C4-2B (cell line): Measurements from ENCODE around the gene GOLT1A.

ENCODE experiments used
- H3K27ac ChIP-seq: fragments of 450-650 bp; 2 replicates; pipeline ENCODE4 v1.5.1; 2017
- ZFX ChIP-seq: fragments of 450-650 bp; IDR thresholded peaks from 2 replicates; pipeline ENCODE4 v1.6.1; 2017
- TF ChIP-seq, protein P1 (sequence below): fragments of 450-650 bp; conservative IDR thresholded peaks from 2 replicates; pipeline ENCODE4 v1.5.1; 2017; ENCODE audit warnings: mild to moderate bottlenecking

GOLT1A gene

GRCh38 chr1:204259782-204260181, 46.0 kb upstream of the GOLT1A start:
- H3K27ac ChIP-seq, result no peak overlapping the region
- TF ChIP-seq ZFX, result no peak
- TF ChIP-seq, protein P1, sequence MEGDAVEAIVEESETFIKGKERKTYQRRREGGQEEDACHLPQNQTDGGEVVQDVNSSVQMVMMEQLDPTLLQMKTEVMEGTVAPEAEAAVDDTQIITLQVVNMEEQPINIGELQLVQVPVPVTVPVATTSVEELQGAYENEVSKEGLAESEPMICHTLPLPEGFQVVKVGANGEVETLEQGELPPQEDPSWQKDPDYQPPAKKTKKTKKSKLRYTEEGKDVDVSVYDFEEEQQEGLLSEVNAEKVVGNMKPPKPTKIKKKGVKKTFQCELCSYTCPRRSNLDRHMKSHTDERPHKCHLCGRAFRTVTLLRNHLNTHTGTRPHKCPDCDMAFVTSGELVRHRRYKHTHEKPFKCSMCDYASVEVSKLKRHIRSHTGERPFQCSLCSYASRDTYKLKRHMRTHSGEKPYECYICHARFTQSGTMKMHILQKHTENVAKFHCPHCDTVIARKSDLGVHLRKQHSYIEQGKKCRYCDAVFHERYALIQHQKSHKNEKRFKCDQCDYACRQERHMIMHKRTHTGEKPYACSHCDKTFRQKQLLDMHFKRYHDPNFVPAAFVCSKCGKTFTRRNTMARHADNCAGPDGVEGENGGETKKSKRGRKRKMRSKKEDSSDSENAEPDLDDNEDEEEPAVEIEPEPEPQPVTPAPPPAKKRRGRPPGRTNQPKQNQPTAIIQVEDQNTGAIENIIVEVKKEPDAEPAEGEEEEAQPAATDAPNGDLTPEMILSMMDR, result no peak

DNA sequence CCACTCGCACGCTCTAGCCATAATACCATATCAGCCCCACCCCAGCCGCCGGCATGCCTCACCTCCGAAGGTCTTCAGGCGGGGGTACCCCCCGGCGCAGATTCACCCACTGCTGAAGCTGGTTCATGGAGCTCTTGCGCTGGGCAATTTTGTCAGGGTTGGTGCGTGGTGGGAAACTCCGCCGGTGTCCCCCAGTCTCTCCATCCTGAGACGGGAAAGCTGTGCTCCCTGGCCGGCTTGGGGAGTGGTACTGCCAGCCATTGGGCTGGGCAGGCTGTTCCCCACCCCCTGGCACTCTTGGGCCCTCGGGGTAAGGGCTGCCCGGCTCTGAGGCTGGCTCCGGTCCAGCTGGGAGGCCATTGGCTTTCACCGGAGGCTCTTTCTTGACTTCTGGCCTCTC, 45.4 kb upstream of the GOLT1A start:
- H3K27ac ChIP-seq, result no peak overlapping the region
- no peak for TF ChIP-seq ZFX
- TF ChIP-seq, protein P1, result no peak

GRCh38 chr1:204258213-204259115, 44.7 kb upstream of the GOLT1A start:
- no peak overlapping the region for H3K27ac ChIP-seq

GRCh38 chr1:204257446-204257845, 43.7 kb upstream of the GOLT1A start:
- no peak overlapping the region for H3K27ac ChIP-seq
- TF ChIP-seq, protein P1, result no peak
- no peak for TF ChIP-seq ZFX

More at GRCh38 chr1:204258213-204259115, 44.7 kb upstream of the GOLT1A start:
- TF ChIP-seq, protein P1, result peak; percentile 83
- TF ChIP-seq ZFX, result no peak

DNA sequence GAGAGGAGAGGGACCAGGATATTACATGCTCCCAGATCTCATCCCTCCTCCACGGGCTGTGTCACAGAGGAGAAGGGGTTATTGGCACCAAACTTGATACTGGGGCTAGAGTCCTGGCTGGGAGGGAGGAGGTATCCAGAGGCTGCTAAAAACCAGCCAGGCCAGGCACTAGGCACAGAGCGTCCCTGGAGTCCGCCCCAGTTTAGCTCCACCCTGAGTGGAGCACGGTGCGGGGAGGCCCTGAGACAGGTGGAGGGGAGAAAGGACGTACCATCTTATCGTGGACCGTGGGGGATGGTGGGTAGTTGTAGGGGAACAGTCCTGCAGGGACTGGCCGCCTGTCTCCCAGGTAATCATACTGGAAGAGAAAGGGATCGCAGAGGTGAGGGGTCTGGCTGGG, 42.7 kb upstream of the GOLT1A start:
- peak overlapping the region; percentile 61 for H3K27ac ChIP-seq
- TF ChIP-seq ZFX, result no peak
- TF ChIP-seq, protein P1, result no peak

DNA sequence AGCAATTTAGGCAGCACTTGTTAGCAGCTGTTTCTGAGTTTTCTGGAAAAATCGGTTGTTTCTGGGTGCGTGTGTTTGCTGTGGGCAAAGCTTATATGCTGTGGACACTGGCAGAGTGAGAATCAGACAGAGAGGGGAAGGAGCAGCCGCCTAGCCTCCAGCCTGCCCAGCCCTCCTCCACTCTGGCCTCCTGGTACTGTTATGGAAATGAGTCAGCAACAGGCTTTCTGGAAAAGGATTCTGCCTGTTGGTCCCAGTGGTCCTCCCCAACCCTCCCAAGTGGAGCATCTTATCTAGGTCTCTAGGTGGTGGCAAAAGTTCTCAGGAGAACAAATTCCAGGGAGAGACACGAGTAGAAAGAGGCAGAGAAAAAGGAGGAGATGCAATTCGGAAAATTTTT, 42.2 kb upstream of the GOLT1A start:
- H3K27ac ChIP-seq, result peak overlapping the region; percentile 61
- TF ChIP-seq, protein P1, result no peak
- no peak for TF ChIP-seq ZFX

DNA sequence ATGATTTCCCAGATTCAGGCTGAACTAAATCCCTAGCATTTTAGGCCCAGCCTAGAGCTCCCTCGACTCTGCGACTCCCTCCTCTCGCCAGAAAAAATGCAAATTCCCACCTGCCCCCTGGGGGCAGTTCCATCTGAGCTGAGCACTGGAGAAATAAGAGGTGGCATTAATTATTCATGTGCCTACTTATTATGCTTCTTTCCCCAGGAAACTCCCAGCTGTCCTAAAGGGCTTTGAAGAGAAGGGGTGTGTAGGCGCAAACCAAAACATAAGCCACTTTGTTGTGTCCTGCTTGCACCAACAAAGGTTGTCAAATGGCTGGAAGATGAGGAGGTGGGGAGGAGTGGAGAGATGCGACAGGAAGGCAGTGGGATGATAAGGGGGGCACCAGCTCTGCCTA, 41.4 kb upstream of the GOLT1A start:
- peak overlapping the region; percentile 61 for H3K27ac ChIP-seq
- TF ChIP-seq, protein P1, result no peak
- TF ChIP-seq ZFX, result no peak
